ENCODE results near the gene MRAP2. TPM values are rescaled to one million over a fixed set of nuclear protein-coding genes. Genes with fewer than 3 reads are reported as not detected.
"Not testable (repeated sequence)": the region's sequence is repeated elsewhere in the genome, so short reads cannot be mapped to it uniquely, and the experiment has no call there.

MRAP2 gene
- total and polyA plus RNA-seq, 9 donors, result 15.0 to 40.8 (median 24.9) TPM

GRCh38 chr6:84089081-84089480 is 55.5 kb downstream of the MRAP2 start:
- DNase-seq, result no peak
- no peaks in the 10 kb centered on the region for H3K27me3 ChIP-seq (ENCODE audit: control insufficient read depth, insufficient read depth, low read length)
- H3K9me3 ChIP-seq (replicated peaks; ENCODE audit: control insufficient read depth, low read depth, low read length), result no peaks in the 10 kb centered on the region
- WGBS (ENCODE audit: insufficient coverage), result 83% methylated on average over 3 of the region's 4 CpGs
- H3K36me3 ChIP-seq (ENCODE audit: control insufficient read depth, insufficient read depth, low read length), result no peaks in the 10 kb centered on the region
- H3K4me3 ChIP-seq (ENCODE audit: low read length), result no peak overlapping the region
- no peaks in the 10 kb centered on the region for H3K4me1 ChIP-seq (ENCODE audit: control insufficient read depth, insufficient read depth, low read length)
- H3K27ac ChIP-seq (ENCODE audit: low read length), result no peak overlapping the region

- WGBS (ENCODE audit: insufficient coverage), result no CpG with 5 or more reads among the region's 3 CpGs
- H3K4me1 ChIP-seq (ENCODE audit: control insufficient read depth, insufficient read depth, low read length), result no peaks in the 10 kb centered on the region
- H3K36me3 ChIP-seq (ENCODE audit: control insufficient read depth, insufficient read depth, low read length), result no peaks in the 10 kb centered on the region
- no peak overlapping the region for H3K4me3 ChIP-seq (ENCODE audit: low read length)
- no peaks in the 10 kb centered on the region for H3K9me3 ChIP-seq (replicated peaks; ENCODE audit: control insufficient read depth, low read depth, low read length)
- H3K27me3 ChIP-seq (ENCODE audit: control insufficient read depth, insufficient read depth, low read length), result no peaks in the 10 kb centered on the region
- DNase-seq, result no peak
- H3K27ac ChIP-seq (ENCODE audit: low read length), result no peak overlapping the region
Measured at GRCh38 chr6:84089552-84089951, 56.0 kb downstream of the MRAP2 start.

GRCh38 chr6:84093441-84094435 is 60.2 kb downstream of the MRAP2 start:
- Histone ChIP-seq H3K4me3 (ENCODE audit: low read length) (no peak overlapping the region), H3K27ac (ENCODE audit: low read length) (no peak overlapping the region), H3K27me3 (ENCODE audit: control insufficient read depth, insufficient read depth, low read length) (no peaks in the 10 kb centered on the region), H3K36me3 (ENCODE audit: control insufficient read depth, insufficient read depth, low read length) (no peaks in the 10 kb centered on the region), H3K9me3 (replicated peaks; ENCODE audit: control insufficient read depth, low read depth, low read length) (no peaks in the 10 kb centered on the region), H3K4me1 (ENCODE audit: control insufficient read depth, insufficient read depth, low read length) (no peaks in the 10 kb centered on the region)
- DNase-seq, result no peak
- WGBS (ENCODE audit: insufficient coverage), result no CpG with 5 or more reads among the region's 4 CpGs

GRCh38 chr6:84095156-84095555 is 61.6 kb downstream of the MRAP2 start:
- Histone ChIP-seq H3K9me3 (replicated peaks; ENCODE audit: control insufficient read depth, low read depth, low read length) (no peaks in the 10 kb centered on the region), H3K27ac (ENCODE audit: low read length) (no peak overlapping the region), H3K4me3 (ENCODE audit: low read length) (no peak overlapping the region), H3K27me3 (ENCODE audit: control insufficient read depth, insufficient read depth, low read length) (no peaks in the 10 kb centered on the region), H3K36me3 (ENCODE audit: control insufficient read depth, insufficient read depth, low read length) (no peaks in the 10 kb centered on the region), H3K4me1 (ENCODE audit: control insufficient read depth, insufficient read depth, low read length) (no peaks in the 10 kb centered on the region)
- no peak for DNase-seq

- Histone ChIP-seq H3K27ac (ENCODE audit: low read length) (no peak overlapping the region), H3K4me1 (ENCODE audit: control insufficient read depth, insufficient read depth, low read length) (no peaks in the 10 kb centered on the region), H3K36me3 (ENCODE audit: control insufficient read depth, insufficient read depth, low read length) (no peaks in the 10 kb centered on the region), H3K9me3 (replicated peaks; ENCODE audit: control insufficient read depth, low read depth, low read length) (no peaks in the 10 kb centered on the region), H3K27me3 (ENCODE audit: control insufficient read depth, insufficient read depth, low read length) (no peaks in the 10 kb centered on the region), H3K4me3 (ENCODE audit: low read length) (no peak overlapping the region)
- DNase-seq, result no peak
- no CpG with 5 or more reads among the region's 1 CpG for WGBS (ENCODE audit: insufficient coverage)
Measured at GRCh38 chr6:84103029-84103428, 69.5 kb downstream of the MRAP2 start.

- not testable (repeated sequence) for H3K27me3 ChIP-seq (ENCODE audit: control insufficient read depth, insufficient read depth, low read length); H3K9me3 ChIP-seq (replicated peaks; ENCODE audit: control insufficient read depth, low read depth, low read length)
- WGBS (ENCODE audit: insufficient coverage), result no CpG with 5 or more reads among the region's 3 CpGs
Measured at GRCh38 chr6:84105215-84105924, 71.8 kb downstream of the MRAP2 start.

GRCh38 chr6:84107495-84107894 is 73.9 kb downstream of the MRAP2 start:
- Histone ChIP-seq H3K4me1 (ENCODE audit: control insufficient read depth, insufficient read depth, low read length) (no peaks in the 10 kb centered on the region), H3K27ac (ENCODE audit: low read length) (no peak overlapping the region), H3K4me3 (ENCODE audit: low read length) (no peak overlapping the region), H3K27me3 (ENCODE audit: control insufficient read depth, insufficient read depth, low read length) (no peaks in the 10 kb centered on the region), H3K36me3 (ENCODE audit: control insufficient read depth, insufficient read depth, low read length) (no peaks in the 10 kb centered on the region), H3K9me3 (replicated peaks; ENCODE audit: control insufficient read depth, low read depth, low read length) (no peaks in the 10 kb centered on the region)
- no peak for DNase-seq

More at GRCh38 chr6:84105215-84105924, 71.8 kb downstream of the MRAP2 start:
- not testable (repeated sequence) for H3K4me3 ChIP-seq (ENCODE audit: low read length); DNase-seq; H3K4me1 ChIP-seq (ENCODE audit: control insufficient read depth, insufficient read depth, low read length); H3K36me3 ChIP-seq (ENCODE audit: control insufficient read depth, insufficient read depth, low read length); H3K27ac ChIP-seq (ENCODE audit: low read length)

GRCh38 chr6:84111351-84111750 is 77.8 kb downstream of the MRAP2 start:
- WGBS (ENCODE audit: insufficient coverage), result no CpG with 5 or more reads among the region's 1 CpG
- not testable (repeated sequence) for H3K27ac ChIP-seq (ENCODE audit: low read length); H3K4me3 ChIP-seq (ENCODE audit: low read length); H3K9me3 ChIP-seq (replicated peaks; ENCODE audit: control insufficient read depth, low read depth, low read length); H3K27me3 ChIP-seq (ENCODE audit: control insufficient read depth, insufficient read depth, low read length); DNase-seq; H3K4me1 ChIP-seq (ENCODE audit: control insufficient read depth, insufficient read depth, low read length); H3K36me3 ChIP-seq (ENCODE audit: control insufficient read depth, insufficient read depth, low read length)

GRCh38 chr6:84114933-84115594 is 81.5 kb downstream of the MRAP2 start:
- H3K4me1 ChIP-seq (ENCODE audit: control insufficient read depth, insufficient read depth, low read length), result peaks cover 10% of the 10 kb centered on the region
- DNase-seq; H3K4me3 ChIP-seq (ENCODE audit: low read length); H3K27ac ChIP-seq (ENCODE audit: low read length); H3K9me3 ChIP-seq (replicated peaks; ENCODE audit: control insufficient read depth, low read depth, low read length); H3K36me3 ChIP-seq (ENCODE audit: control insufficient read depth, insufficient read depth, low read length); H3K27me3 ChIP-seq (ENCODE audit: control insufficient read depth, insufficient read depth, low read length): not testable (repeated sequence)
- WGBS (ENCODE audit: insufficient coverage), result 94% methylated on average over 4 of the region's 8 CpGs

GRCh38 chr6:84118191-84118590 is 84.6 kb downstream of the MRAP2 start:
- Histone ChIP-seq H3K36me3 (ENCODE audit: control insufficient read depth, insufficient read depth, low read length) (no peaks in the 10 kb centered on the region), H3K4me3 (ENCODE audit: low read length) (no peak overlapping the region), H3K9me3 (replicated peaks; ENCODE audit: control insufficient read depth, low read depth, low read length) (no peaks in the 10 kb centered on the region), H3K27me3 (ENCODE audit: control insufficient read depth, insufficient read depth, low read length) (no peaks in the 10 kb centered on the region), H3K27ac (ENCODE audit: low read length) (peak overlapping the region; percentile 35), H3K4me1 (ENCODE audit: control insufficient read depth, insufficient read depth, low read length) (peaks cover 10% of the 10 kb centered on the region)
- WGBS (ENCODE audit: insufficient coverage), result 73% methylated on average over 5 of the region's 5 CpGs
- DNase-seq, result no peak

Data from muscle of leg (tissue), 11 donors.